HG03565 (cell line): ENCODE results near the gene TTF2.
A peak's percentile ranks its signal among the peaks of the same experiment; 100 is the strongest.
"Not testable (repeated sequence)": the region's sequence is repeated elsewhere in the genome, so short reads cannot be mapped to it uniquely, and the experiment has no call there.

Experiments used
- ATAC-seq: cut with Tn5 transposase; IDR thresholded peaks from one replicate; pipeline ENCODE4 v1.9.1; 2021; ENCODE audit warnings: mild to moderate bottlenecking, moderate library complexity; ENCODE audit not compliant: unreplicated experiment

TTF2 gene

GRCh38 chr1:117092594-117092993, 32.5 kb downstream of the TTF2 start:
- ATAC-seq = no peak

DNA sequence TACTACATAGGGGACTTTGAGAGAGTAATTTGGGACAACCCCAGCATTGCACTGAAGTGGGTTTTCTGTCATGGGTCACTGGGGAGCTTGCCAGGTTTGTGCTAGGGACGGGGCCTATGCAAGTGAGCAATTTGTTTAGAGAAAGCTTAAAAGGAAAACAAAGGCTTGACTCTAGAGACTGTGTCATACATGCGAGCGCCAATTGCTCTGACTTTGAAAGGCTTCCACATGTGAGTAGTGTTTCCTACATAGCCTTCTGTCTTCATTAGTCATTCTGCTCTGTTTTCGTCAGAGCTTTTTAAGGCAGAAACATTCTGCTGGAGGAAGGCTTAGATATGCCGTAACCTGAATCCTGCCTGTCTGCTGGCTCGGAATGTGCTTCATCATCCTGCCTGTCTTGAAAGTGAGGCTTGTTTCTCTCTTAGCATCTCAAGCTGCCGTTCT, 33.0 kb downstream of the TTF2 start:
- no peak for ATAC-seq

- peak; percentile 51 for ATAC-seq
Observed at GRCh38 chr1:117093870-117094621, 33.9 kb downstream of the TTF2 start.

- ATAC-seq = no peak
Observed at GRCh38 chr1:117094841-117095604, 34.9 kb downstream of the TTF2 start.

GRCh38 chr1:117096951-117097408, 36.9 kb downstream of the TTF2 start:
- no peak for ATAC-seq

- ATAC-seq = no peak
Observed at GRCh38 chr1:117097443-117097842, 37.3 kb downstream of the TTF2 start.

- no peak for ATAC-seq
Observed at GRCh38 chr1:117098287-117098890, 38.3 kb downstream of the TTF2 start.

- no peak for ATAC-seq
Observed at GRCh38 chr1:117101334-117101733, 41.2 kb downstream of the TTF2 start.

- not testable (repeated sequence) for ATAC-seq
Observed at GRCh38 chr1:117101858-117102257, 41.7 kb downstream of the TTF2 start.

DNA sequence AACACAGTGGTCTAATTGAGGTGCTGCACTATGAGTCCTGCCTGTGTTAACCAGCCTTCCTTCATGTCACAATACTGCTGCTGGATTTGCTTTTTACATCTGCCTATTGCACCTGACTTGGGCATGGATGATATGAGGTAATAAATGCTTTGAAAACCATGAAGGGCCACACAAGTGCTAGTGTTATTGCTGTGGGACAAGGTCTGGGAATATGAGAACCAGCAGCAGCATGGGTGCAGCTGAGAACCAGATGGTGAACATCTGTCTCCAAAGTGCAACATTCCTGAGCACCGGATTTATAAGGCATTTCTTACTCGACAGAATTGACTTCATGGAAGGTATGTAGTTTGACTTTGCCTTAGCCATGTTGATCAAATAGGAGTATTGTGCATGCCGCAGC, 44.9 kb downstream of the TTF2 start:
- ATAC-seq = no peak

DNA sequence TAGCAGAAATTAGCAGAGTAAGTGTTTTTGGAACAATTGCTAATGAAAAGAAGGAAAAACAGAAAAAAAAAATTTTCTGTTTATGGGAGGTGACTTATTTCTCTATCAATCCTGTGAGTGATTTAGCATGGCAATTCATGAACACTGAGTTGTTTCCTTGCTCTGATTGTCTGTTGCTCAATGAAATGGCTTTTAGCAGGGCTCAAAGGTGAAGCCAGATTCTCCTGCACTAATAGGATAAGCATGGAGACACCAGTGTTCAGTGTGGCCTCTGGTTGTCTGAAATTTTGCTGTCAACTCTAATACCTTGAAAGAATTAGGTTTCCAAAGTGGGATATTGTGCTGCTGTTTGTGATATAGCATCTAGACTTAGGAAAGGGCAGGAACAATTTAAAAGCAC, 45.6 kb downstream of the TTF2 start:
- no peak for ATAC-seq

DNA sequence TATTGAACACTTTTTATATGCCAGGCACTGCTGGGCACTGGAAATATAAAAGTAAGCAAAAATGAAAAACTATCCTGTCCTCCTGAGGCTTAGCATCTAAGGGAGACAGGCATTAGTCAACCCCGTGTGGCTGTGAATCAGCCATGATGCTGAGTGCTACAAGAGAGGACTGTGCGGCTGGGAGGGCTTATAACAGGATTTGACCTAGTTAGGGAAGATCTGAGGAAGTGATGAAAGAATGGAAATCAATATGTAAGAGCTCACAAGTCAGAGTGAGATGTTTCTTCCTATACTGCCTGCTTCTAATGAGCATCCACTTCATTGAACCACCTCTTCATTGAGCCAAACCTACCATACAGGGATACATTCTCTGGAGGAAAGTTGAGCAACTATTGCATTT, 46.4 kb downstream of the TTF2 start:
- no peak for ATAC-seq

- no peak for ATAC-seq
Observed at GRCh38 chr1:117107364-117107763, 47.2 kb downstream of the TTF2 start.

GRCh38 chr1:117110774-117111173, 50.6 kb downstream of the TTF2 start:
- no peak for ATAC-seq

GRCh38 chr1:117112047-117112717, 52.1 kb downstream of the TTF2 start:
- ATAC-seq = no peak

DNA sequence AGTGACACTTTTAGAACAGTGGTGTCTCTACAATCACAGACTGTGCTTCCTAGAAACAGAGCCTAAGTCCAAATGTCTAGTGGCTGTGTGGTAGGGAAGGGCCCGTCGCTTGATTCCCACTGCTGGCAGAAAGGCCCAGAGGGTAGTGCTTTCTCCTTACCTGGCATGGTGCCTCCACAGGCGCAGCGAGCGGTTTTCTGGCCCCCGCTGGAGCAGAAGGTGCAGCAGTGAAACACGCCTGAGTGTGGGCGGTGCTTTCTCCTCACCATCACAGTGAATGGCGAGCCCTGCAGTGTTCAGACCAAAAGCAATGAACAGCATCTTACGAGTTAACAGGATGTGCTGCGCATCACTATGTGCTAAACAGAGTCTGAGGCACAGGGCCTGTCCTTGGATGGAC, 53.1 kb downstream of the TTF2 start:
- no peak for ATAC-seq

GRCh38 chr1:117114877-117115276, 54.8 kb downstream of the TTF2 start:
- ATAC-seq = no peak

DNA sequence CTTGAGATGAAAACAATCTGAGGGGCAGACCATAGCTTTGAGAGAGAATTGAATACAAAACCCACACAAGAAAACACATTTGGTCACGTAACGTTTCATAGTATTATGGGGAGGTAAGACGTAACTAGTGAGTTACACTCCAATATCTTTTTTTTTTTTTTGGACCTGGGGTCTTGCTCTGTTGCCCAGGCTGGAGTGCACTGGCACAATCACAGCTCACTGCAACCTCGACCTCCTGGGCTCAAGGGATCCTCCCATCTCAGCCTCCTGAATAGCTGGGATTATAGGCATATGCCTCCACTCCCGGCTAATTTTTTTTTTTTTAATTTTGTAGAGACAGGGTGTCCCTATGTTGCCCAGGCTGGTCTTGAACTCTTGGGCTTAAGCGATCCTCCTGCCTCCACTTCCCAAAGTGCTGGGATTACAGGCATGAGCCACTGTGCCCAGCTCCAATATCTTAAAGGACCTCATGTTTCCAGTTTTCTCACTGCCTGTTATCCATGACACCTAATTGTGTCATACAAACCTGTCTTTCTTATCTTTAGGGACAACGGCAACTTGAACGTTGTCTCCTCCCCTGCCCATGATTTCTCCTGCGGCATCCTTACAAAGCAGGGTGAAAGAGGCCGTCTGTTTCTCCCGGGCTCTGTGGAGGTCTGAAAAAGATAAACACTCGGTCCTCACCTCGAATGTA, 56.1 kb downstream of the TTF2 start:
- no peak for ATAC-seq

DNA sequence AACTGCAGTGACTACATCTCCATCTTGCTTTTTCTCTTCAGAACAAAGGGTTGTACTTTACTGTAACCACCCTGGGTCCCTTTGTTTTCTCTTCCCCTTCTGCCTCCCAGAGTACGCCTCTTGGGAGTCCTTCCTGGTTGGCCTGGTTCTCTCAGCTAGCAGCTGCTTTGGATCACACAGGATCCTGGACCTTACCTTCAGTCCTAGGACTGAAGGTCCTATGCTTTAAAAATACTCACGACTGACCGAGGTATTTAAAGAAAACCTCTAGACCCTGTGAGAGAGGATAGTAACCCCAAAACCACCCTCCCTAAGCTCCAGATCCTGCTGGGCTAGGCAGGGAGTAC, 56.6 kb downstream of the TTF2 start:
- no peak for ATAC-seq

DNA sequence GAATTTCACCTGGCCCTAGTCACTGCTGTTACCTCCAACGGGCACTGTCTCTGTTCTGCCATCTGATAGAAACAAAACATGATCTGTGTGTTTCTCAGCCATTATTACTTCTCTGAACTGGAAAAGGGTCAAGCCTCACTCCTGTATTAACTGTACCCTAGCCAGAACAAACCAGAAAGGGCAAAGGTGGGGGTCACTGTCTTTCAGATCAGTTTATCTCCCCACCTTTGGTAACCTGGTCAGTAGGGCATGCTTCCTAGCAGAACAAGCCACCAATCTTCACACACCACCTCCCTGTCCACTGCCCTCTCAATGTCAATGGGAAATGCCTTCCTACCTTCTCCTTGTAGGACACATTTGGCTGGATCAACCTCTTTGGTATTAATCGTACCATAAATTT, 57.6 kb downstream of the TTF2 start:
- ATAC-seq = no peak

DNA sequence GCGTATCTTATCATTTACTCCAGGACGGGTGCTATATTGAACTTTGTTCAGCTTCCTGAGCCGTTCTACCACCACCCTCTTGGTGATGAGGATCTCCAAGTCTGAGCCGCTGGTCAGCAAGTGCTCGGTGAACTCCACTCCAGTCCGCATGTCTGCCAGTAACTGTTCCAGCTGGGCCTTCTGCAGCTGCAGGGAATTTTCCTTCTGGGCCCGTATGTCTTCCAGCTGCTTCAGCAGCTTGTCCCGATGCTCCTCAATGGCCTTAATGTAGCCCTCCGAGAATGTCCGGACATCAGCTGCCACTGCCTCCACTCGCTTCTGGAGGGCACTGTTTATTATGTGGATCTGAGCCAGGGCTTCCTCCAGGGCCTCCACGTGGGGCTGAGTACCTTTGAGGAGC, 58.0 kb downstream of the TTF2 start:
- no peak for ATAC-seq
